ENCODE results near the gene RETREG1.

The RETREG1 gene

DNA sequence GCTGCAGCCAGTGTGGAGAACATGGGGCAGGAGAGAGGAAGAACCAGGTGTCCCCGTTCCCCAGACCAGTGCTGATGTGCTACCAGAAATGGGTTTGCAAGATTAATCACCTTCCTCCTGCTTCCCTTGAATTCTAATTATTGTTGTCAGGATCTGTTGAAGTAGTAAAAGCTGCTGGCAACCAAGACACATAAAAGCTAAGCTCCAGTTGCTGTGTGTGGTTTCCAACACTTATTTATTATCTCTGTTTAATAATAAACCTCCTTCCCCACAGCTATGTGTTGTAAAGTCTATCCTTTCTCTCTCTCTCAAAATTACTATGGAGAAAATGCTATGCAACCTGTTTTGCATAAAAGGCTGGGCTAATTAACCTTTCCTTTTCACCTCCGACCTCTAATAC, 2.3 kb upstream of the RETREG1 start:
- POLR2A ChIA-PET, result no interaction called here
- Histone ChIP-seq H3K4me1 (ENCODE audit: control insufficient read depth, insufficient read depth, low read length) (peaks cover 21% of the 10 kb centered on the region), H3K36me3 (ENCODE audit: control insufficient read depth in 2 of 2, insufficient read depth in 1 of 2, low read length in 2 of 2) (peaks cover 0 to 2% of the 10 kb centered on the region in 2 experiments; a peak in 1 of 3 replicates), H3K4me3 (ENCODE audit: low read depth, low read length) (no peak overlapping the region), H3K27ac (ENCODE audit: extremely low read depth, low read depth, low read length) (no peak overlapping the region), H3K9me3 (ENCODE audit: control insufficient read depth, insufficient read depth, low read depth, low read length) (no peaks in the 10 kb centered on the region)
- TF ChIP-seq OSR2 (tag by site-specific recombination; IDR thresholded peaks at IDR 0.05) (peak; percentile 12; the same call in 1 of the 2 replicates), ZNF660 (tag by site-specific recombination; IDR thresholded peaks at IDR 0.05) (no peak), ZBTB1 (tag by site-specific recombination; IDR thresholded peaks at IDR 0.05) (no peak), ZNF514 (tag by site-specific recombination; IDR thresholded peaks at IDR 0.05) (no peak)
- TF ChIP-seq, protein P1, sequence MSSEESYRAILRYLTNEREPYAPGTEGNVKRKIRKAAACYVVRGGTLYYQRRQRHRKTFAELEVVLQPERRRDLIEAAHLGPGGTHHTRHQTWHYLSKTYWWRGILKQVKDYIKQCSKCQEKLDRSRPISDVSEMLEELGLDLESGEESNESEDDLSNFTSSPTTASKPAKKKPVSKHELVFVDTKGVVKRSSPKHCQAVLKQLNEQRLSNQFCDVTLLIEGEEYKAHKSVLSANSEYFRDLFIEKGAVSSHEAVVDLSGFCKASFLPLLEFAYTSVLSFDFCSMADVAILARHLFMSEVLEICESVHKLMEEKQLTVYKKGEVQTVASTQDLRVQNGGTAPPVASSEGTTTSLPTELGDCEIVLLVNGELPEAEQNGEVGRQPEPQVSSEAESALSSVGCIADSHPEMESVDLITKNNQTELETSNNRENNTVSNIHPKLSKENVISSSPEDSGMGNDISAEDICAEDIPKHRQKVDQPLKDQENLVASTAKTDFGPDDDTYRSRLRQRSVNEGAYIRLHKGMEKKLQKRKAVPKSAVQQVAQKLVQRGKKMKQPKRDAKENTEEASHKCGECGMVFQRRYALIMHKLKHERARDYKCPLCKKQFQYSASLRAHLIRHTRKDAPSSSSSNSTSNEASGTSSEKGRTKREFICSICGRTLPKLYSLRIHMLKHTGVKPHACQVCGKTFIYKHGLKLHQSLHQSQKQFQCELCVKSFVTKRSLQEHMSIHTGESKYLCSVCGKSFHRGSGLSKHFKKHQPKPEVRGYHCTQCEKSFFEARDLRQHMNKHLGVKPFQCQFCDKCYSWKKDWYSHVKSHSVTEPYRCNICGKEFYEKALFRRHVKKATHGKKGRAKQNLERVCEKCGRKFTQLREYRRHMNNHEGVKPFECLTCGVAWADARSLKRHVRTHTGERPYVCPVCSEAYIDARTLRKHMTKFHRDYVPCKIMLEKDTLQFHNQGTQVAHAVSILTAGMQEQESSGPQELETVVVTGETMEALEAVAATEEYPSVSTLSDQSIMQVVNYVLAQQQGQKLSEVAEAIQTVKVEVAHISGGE (tag by site-specific recombination; conservative IDR thresholded peaks at IDR 0.05; ENCODE audit: low read depth), result no peak
- CTCF ChIA-PET, result interaction anchor here (0.6 kb wide), 1 partner anchor 34 kb away, joined by 3 read pairs; no protein-coding TSS in a partner anchor

DNA sequence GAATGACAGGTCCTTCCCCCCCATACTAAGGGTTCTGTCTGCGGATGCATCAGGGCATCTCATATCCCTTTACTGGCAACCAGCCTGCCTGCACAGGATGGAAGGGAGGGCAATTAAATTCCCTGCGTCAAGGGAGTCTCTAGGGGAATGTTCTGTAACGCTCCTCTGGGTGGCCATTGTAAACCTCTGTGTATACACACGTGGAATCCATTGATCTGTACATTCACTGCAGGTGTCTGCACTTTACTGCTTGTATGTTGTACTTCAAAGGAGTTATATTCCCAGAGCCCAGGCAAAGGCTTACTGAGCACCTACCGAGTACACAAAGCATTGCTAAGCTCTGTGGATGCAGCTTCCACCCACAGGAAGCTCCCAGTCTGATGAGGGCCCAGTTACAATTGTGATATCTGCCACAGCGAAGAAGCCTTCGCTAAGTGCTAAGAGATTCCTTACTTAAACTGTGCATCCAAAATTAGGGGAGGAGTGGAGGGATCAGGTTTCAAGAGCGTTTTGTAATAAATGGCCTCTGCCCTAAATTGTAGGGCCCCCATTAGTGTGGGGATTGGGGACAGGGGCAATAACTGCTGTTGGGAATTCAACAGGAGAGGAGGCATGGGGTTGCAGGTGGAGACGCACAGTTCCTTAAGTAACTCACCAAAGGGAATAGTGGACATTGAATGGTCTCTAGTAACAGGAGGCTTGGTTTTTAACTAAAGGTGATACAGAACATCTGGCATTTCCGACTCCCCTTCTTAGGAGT, 1.5 kb upstream of the RETREG1 start:
- Histone ChIP-seq H3K4me3 (ENCODE audit: low read depth, low read length) (no peak overlapping the region), H3K27ac (ENCODE audit: extremely low read depth, low read depth, low read length) (no peak overlapping the region), H3K9me3 (ENCODE audit: control insufficient read depth, insufficient read depth, low read depth, low read length) (no peaks in the 10 kb centered on the region), H3K4me1 (ENCODE audit: control insufficient read depth, insufficient read depth, low read length) (peaks cover 22% of the 10 kb centered on the region), H3K36me3 (ENCODE audit: control insufficient read depth in 2 of 2, insufficient read depth in 1 of 2, low read length in 2 of 2) (peaks cover 0 to 4% of the 10 kb centered on the region in 2 experiments; a peak in 1 of 3 replicates)
- ChIA-PET POLR2A (no interaction called here), CTCF (interaction anchor here (1.1 kb wide), 1 partner anchor 66 kb away, joined by 3 read pairs; no protein-coding TSS in a partner anchor)
- TF ChIP-seq ZNF548 (tag by site-specific recombination; IDR thresholded peaks at IDR 0.05) (no peak), ZSCAN16 (tag by site-specific recombination; IDR thresholded peaks at IDR 0.05) (peak; percentile 93), ZNF335 (tag by site-specific recombination; conservative IDR thresholded peaks at IDR 0.05) (no peak), KLF9 (tag by site-specific recombination; IDR thresholded peaks at IDR 0.05; ENCODE audit: low read depth) (no peak), ZNF404 (tag by site-specific recombination; IDR thresholded peaks at IDR 0.05) (no peak), ZBTB20 (tag by site-specific recombination; IDR thresholded peaks at IDR 0.05) (peak; percentile 69), KLF8 (tag by site-specific recombination; IDR thresholded peaks at IDR 0.05) (no peak), ZNF394 (tag by site-specific recombination; IDR thresholded peaks at IDR 0.05; ENCODE audit: borderline replicate concordance) (no peak), ZIC2 (tag by site-specific recombination; IDR thresholded peaks at IDR 0.05) (peak; percentile 91), WT1 (tag by site-specific recombination; IDR thresholded peaks at IDR 0.05) (peak; percentile 46; the same call in 1 of the 2 replicates), ZNF16 (tag by site-specific recombination; IDR thresholded peaks at IDR 0.05; ENCODE audit: low read depth) (no peak), ZNF37A (tag by site-specific recombination; IDR thresholded peaks at IDR 0.05) (no peak), ZNF701 (tag by site-specific recombination; IDR thresholded peaks at IDR 0.05) (no peak), ZNF621 (tag by site-specific recombination; IDR thresholded peaks at IDR 0.05) (no peak), ZNF549 (tag by site-specific recombination; IDR thresholded peaks at IDR 0.05) (no peak)
- TF ChIP-seq, protein P2, sequence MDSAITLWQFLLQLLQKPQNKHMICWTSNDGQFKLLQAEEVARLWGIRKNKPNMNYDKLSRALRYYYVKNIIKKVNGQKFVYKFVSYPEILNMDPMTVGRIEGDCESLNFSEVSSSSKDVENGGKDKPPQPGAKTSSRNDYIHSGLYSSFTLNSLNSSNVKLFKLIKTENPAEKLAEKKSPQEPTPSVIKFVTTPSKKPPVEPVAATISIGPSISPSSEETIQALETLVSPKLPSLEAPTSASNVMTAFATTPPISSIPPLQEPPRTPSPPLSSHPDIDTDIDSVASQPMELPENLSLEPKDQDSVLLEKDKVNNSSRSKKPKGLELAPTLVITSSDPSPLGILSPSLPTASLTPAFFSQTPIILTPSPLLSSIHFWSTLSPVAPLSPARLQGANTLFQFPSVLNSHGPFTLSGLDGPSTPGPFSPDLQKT (IDR thresholded peaks at IDR 0.05; ENCODE audit: borderline replicate concordance, low read depth, low read length), result no peak
- TF ChIP-seq, protein P3, sequence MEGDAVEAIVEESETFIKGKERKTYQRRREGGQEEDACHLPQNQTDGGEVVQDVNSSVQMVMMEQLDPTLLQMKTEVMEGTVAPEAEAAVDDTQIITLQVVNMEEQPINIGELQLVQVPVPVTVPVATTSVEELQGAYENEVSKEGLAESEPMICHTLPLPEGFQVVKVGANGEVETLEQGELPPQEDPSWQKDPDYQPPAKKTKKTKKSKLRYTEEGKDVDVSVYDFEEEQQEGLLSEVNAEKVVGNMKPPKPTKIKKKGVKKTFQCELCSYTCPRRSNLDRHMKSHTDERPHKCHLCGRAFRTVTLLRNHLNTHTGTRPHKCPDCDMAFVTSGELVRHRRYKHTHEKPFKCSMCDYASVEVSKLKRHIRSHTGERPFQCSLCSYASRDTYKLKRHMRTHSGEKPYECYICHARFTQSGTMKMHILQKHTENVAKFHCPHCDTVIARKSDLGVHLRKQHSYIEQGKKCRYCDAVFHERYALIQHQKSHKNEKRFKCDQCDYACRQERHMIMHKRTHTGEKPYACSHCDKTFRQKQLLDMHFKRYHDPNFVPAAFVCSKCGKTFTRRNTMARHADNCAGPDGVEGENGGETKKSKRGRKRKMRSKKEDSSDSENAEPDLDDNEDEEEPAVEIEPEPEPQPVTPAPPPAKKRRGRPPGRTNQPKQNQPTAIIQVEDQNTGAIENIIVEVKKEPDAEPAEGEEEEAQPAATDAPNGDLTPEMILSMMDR (tag by site-specific recombination; IDR thresholded peaks at IDR 0.05), result no peak
- TF ChIP-seq, protein P4, sequence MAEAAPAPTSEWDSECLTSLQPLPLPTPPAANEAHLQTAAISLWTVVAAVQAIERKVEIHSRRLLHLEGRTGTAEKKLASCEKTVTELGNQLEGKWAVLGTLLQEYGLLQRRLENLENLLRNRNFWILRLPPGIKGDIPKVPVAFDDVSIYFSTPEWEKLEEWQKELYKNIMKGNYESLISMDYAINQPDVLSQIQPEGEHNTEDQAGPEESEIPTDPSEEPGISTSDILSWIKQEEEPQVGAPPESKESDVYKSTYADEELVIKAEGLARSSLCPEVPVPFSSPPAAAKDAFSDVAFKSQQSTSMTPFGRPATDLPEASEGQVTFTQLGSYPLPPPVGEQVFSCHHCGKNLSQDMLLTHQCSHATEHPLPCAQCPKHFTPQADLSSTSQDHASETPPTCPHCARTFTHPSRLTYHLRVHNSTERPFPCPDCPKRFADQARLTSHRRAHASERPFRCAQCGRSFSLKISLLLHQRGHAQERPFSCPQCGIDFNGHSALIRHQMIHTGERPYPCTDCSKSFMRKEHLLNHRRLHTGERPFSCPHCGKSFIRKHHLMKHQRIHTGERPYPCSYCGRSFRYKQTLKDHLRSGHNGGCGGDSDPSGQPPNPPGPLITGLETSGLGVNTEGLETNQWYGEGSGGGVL (tag by site-specific recombination; IDR thresholded peaks at IDR 0.05), result no peak
- TF ChIP-seq, protein P5, sequence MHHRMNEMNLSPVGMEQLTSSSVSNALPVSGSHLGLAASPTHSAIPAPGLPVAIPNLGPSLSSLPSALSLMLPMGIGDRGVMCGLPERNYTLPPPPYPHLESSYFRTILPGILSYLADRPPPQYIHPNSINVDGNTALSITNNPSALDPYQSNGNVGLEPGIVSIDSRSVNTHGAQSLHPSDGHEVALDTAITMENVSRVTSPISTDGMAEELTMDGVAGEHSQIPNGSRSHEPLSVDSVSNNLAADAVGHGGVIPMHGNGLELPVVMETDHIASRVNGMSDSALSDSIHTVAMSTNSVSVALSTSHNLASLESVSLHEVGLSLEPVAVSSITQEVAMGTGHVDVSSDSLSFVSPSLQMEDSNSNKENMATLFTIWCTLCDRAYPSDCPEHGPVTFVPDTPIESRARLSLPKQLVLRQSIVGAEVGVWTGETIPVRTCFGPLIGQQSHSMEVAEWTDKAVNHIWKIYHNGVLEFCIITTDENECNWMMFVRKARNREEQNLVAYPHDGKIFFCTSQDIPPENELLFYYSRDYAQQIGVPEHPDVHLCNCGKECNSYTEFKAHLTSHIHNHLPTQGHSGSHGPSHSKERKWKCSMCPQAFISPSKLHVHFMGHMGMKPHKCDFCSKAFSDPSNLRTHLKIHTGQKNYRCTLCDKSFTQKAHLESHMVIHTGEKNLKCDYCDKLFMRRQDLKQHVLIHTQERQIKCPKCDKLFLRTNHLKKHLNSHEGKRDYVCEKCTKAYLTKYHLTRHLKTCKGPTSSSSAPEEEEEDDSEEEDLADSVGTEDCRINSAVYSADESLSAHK (tag by site-specific recombination; IDR thresholded peaks at IDR 0.05), result no peak
